GM21529 (cell line): ENCODE data around the gene SLC12A8.
"Not testable (repeated sequence)": the region's sequence is repeated elsewhere in the genome, so short reads cannot be mapped to it uniquely, and the experiment has no call there.

ENCODE experiments used
- ATAC-seq: cut with Tn5 transposase; IDR thresholded peaks from one replicate; pipeline ENCODE4 v1.9.1; 2021; ENCODE audit not compliant: unreplicated experiment

SLC12A8 gene

GRCh38 chr3:125116311-125117080 is 96.1 kb downstream of the SLC12A8 start:
- ATAC-seq = no peak

DNA sequence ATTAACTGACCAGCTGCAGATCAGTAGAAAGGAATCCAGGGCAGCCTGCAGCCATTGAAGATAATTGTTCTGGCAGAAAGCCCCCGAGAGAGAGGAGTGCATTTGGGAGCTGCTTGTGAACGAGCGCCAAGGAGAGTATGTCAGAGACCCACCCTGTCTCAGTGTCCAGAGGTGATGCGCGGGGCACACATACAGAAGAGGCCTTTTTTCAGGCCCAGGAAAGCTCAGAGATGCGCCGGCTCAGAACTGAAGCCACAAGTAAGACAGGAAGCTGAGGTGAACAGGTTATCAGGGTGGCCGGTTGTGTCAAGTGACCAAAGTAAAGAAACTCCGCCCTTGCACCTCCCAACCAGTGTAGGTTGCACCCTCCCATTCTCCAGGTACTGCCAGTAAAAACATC is 96.9 kb downstream of the SLC12A8 start:
- no peak for ATAC-seq

DNA sequence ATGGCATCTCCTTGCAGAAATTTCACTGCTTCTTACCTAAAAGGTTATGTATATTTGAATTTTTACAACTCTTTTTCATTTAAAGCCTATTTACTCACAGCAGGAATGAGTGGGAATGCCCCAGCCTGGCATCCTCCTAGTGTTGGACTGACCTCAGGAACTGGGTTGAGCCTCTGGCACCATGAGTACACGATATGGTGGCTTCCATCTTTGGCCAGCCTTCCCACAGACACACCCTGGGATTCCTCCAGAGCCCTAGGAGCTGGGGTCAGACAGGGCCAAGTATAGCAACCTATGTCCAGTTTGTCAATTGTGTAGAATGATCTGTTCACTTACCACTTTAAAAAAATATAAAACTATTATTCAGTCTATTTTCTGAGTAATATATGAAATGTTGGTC is 99.6 kb downstream of the SLC12A8 start:
- ATAC-seq = no peak

DNA sequence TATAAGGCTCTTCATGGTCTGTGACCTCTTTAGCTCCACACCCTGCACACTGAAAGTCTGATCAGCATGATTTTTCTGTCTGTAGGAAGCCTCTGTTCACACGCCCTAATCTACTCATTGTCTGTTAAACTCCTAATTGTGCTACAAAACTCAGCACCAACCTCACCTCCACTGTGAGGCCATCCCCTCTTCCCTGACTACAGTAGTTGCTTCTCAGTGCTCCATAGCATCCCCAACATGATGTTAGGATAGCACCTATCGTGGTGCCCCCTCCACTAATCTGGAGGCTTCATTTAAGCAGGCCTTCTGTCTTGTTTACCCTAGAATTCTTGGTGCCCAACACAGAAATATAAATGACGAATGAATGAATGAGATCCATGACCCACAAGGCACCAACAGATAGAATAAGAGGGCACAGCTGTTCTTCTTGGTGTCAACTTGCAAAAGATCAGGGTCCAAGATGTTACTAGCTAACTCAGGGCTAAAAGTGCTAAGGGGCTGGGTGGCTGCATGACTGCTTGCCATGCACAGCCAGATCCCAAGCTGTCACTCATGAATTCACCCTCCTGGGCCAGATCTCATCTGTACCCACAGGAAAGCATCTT is 101.6 kb downstream of the SLC12A8 start:
- ATAC-seq = no peak

GRCh38 chr3:125110016-125110875 is 102.3 kb downstream of the SLC12A8 start:
- ATAC-seq = no peak

DNA sequence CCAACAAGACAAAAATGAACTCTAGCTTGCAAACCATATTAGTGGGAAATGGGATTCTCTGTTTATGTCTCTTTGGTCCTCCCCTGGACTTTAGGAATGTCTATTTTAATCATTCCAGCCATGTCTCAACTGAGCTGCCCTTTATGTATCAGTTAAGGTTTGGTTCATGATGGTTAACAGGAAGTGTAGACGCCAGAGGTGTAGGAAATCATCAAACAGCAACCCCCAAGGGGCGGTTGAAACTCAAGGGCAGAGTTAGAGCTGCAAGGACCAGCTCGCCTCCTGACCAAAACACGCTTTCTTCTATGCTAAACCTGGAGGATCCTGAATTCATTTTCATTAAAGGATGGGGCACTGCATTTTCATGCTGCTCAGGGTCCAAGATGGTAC is 103.0 kb downstream of the SLC12A8 start:
- ATAC-seq = no peak

GRCh38 chr3:125108833-125109535 is 103.6 kb downstream of the SLC12A8 start:
- ATAC-seq = no peak

DNA sequence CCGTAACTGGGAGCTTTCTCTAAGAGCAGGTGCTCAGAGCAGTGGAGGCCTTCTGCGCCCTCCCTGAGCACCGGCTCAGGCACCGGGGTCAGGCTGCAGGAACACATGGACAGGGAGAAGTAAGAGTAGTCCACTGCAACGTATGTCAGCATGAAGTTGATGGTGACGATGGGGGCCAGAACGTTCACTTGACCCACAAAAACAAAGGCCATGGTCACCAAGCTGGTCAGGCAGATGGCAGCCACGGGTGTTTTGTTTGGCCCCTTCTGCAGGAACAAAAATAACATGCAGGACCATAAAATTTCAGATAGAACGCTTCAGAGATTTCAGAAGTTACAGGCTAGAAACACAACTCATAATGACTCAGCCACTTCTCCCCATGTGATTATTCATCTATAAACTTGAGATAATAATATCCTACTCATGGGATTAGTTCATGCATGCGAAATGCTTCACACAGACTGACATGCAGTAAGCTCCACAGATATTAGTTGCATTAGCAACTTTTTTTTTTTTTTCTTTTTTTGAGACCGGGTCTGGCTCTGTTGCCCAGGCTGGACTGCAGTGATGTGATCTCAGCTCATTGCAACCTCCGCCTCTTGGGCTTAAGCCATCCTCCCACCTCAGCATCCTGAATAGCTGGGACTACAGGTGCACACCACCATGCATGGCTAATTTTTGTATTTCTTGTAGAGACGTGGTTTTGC is 104.5 kb downstream of the SLC12A8 start:
- ATAC-seq = peak; percentile 52

- ATAC-seq = no peak
Observed at GRCh38 chr3:125107363-125107762, 105.2 kb downstream of the SLC12A8 start.

GRCh38 chr3:125105116-125105515 is 107.4 kb downstream of the SLC12A8 start:
- no peak for ATAC-seq

GRCh38 chr3:125104639-125105038 is 107.9 kb downstream of the SLC12A8 start:
- ATAC-seq = no peak

DNA sequence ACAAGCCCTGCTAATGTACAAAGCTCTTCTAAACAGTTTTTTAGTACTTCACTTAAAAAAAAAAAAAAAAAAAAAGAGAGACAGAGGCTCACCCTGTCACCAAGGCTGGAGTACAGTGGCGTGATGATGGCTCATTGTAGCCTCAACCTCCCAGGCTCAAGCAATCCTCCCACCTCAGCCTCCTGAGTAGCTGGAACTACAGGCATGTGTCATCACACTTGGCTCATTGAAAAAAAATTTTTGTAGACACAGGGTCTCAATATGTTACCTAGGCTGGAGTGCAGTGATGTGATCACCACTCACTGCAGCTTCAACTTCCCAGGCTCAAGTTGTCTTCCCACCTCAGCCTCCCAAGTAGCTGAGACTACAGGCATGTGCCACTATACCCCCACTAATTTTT is 109.1 kb downstream of the SLC12A8 start:
- ATAC-seq = no peak

DNA sequence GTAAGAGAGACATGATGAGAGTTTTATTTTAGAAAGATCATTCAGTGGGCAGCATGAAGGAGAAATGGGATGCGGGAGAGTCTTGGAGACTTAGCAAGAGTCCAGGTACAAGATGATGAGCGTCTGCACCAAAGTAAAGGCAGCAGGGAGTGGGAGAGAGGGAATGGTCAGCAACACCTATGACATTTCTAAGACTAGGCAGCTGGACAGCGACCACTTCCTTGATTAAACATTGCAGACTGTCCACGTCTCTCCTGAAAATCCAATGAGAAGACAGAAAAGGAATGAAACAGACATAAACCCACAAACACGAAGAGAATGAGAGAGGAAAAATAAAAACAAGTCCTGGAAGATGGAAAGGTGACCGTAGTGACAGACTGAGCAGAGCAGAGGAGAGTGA is 110.1 kb downstream of the SLC12A8 start:
- ATAC-seq = no peak

- ATAC-seq = no peak
Observed at GRCh38 chr3:125098611-125099291, 113.8 kb downstream of the SLC12A8 start.

DNA sequence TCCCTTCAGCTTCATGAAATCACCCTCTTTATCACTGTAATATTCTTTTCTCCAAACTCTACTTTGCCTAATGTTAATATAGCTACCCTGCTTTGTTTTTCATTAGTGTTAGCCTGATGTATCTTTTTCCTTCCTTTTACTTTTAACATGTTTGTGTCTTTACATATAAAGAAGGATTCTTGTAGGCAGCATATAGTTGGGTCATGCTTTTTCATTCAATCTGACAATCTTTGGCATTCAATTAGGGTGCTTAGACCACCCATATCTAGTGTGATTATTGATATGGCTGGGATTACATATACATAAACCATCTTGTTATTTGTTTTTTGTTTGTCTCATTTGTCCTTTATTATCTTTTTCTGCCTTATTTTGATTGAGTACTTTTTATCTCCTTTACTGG is 121.9 kb downstream of the SLC12A8 start:
- no peak for ATAC-seq

DNA sequence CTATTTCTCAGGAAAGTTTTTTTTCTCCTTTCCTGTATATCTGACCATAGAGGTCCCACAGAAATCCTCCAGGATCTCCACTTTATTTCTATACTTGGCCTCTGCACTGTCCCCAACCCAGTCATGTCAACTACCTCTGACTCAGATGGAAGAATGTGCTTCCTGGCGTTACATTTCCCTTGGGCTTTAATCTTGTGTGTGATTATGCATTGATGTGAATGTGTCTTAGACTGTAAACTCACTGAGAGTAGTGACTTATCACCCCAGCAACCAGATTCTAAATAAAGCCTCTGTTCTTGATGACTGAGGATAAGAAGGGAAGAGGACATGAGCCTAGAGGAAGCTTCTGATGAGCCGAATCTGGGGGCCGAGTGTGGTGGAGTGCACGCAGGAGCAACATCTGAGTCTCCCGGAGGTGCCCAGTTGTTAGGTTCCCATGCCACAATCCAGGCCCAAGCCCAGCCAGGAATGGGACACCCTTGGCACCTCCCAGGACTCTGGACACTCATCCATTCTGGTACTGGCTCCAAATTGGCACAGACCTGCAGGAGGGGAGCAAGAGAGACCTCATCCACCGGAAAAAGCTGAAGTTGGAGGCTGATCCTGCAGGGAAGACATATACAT is 124.7 kb downstream of the SLC12A8 start:
- ATAC-seq = no peak

- no peak for ATAC-seq
Observed at GRCh38 chr3:125085166-125085565, 127.4 kb downstream of the SLC12A8 start.

DNA sequence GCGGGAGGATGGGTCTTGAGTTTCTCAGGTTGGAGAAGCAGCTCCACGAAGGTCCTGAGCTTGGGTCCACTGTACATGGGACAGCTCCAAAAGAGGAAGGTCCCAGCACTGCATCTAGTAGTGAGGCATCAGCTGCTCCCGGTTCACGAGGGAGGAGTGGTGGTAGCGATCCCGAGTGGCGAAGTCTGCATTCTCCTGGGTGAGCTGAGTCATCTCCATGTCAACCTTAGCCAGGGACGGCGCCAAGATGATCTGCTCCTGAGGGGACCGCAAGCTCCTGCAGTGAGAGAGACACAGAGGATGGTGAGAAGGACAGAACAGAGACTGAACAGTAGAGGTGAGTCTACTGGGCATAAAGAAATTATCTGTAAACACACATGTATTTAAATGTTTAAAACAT is 128.8 kb downstream of the SLC12A8 start:
- ATAC-seq = no peak

DNA sequence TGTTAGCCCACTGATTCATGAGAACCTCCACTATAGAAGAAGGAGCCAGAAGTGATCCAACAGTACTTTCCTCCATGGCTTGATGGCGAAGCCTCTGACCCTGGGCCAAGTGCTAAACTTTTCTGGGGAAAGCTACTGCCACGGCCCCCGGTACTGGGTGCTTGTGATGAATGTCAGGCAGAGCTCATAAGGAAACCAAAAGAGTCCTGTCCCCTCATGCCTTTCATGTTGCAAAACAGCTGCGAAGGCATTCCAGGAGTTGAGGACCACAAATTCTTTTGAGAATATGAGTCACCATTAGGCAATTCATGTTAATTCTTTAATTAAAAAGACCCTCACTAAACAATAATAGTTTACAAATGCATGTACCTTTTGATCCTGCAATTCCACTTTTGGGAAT is 130.2 kb downstream of the SLC12A8 start:
- not testable (repeated sequence) for ATAC-seq

DNA sequence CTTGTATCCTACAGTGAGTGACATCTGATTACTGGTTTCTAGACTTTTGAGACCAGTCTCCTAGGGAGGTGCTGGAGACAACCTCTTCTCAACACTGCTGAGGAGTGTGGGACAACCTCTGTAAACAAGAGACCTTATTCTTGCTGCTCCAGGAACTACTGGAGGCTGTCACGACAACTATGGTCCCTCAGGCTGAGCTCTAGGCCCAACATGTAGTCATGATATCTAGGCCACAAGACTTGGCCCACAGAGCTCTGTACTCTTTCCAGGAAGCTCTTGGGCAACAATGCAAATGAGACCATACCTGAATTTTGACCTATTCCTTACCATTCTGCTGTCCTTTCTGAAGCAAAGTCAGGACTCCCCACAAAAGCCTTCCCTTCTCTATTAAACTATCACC is 132.5 kb downstream of the SLC12A8 start:
- no peak for ATAC-seq
